Activated CD8-positive, alpha-beta memory T cell treated with anti-CD3 and anti-CD28 coated beads, Interleukin-2, amount 50 U/mL, for 24 hours (primary cell): ENCODE measurements around the gene ABCC8.

Experiments
- DNase-seq: peaks from one replicate; pipeline ENCODE4 v3.0.0-alpha.2; 2020; ENCODE audit errors: extremely low read depth

ABCC8 gene

GRCh38 chr11:17352950-17353820 lies 123.5 kb downstream of the ABCC8 start:
- DNase-seq = no peak

- DNase-seq = no peak
These were observed 125.0 kb downstream of the ABCC8 start, which contains the start of gene NCR3LG1 for GRCh38 chr11:17351510-17352176. Gene NCR3LG1 (plus strand): TSS chr11:17351800. CDS start chr11:17351970, 170 bp downstream.

GRCh38 chr11:17351172-17351509 lies 125.5 kb downstream of the ABCC8 start:
- DNase-seq = no peak

GRCh38 chr11:17350455-17351171 lies 126.0 kb downstream of the ABCC8 start:
- DNase-seq = no peak

- DNase-seq = no peak
These were observed 129.0 kb downstream of the ABCC8 start for GRCh38 chr11:17347676-17348075.

- no peak for DNase-seq
These were observed 132.7 kb downstream of the ABCC8 start for GRCh38 chr11:17343907-17344306.

GRCh38 chr11:17343257-17343656 lies 133.4 kb downstream of the ABCC8 start:
- no peak for DNase-seq
